ACHN (cell line): ENCODE measurements around the gene E2F1.
"Not testable (repeated sequence)": the region's sequence is repeated elsewhere in the genome, so short reads cannot be mapped to it uniquely, and the experiment has no call there.

Experiments
- DNase-seq: peaks from one replicate; pipeline ENCODE4 v3.0.0-alpha.2; 2015
- in situ Hi-C: cut with HindIII; loops from 2 replicates; pipeline ENCODE4 v1.10.0; 2017; ENCODE audit warnings: low sequenced_read_pairs, low pct_ligation_motif_present, low pct_unique_long_range_greater_than_20kb

The E2F1 gene

DNA sequence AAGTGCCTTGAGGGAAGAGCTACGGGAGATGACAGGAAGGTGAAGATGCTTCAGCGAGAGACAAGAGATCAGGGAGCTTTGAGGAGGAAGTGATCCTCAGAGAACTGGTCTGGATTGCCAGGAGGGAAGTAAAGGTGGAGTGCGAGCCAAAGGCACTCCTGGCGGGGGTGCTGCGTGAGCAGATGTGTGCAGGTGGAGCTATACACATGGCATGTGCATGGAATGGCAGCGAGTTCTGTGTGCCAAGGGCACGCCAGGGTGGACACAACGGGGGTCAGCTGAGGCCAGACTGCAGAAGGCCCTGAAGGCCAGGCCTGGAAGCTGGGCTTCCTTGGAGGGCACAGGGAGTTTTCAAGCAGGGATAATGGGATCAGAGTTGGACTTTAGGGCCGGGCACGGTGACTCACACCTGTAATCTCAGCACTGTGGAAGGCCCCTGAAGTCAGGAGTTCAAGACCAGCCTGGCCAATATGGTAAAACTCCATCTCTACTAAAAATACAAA, 27.7 kb upstream of the E2F1 start:
- in situ Hi-C loops = no loop called here
- DNase-seq = no peak

GRCh38 chr20:33711446-33711738, 25.2 kb upstream of the E2F1 start:
- DNase-seq = no peak
- in situ Hi-C loops = no loop called here

DNA sequence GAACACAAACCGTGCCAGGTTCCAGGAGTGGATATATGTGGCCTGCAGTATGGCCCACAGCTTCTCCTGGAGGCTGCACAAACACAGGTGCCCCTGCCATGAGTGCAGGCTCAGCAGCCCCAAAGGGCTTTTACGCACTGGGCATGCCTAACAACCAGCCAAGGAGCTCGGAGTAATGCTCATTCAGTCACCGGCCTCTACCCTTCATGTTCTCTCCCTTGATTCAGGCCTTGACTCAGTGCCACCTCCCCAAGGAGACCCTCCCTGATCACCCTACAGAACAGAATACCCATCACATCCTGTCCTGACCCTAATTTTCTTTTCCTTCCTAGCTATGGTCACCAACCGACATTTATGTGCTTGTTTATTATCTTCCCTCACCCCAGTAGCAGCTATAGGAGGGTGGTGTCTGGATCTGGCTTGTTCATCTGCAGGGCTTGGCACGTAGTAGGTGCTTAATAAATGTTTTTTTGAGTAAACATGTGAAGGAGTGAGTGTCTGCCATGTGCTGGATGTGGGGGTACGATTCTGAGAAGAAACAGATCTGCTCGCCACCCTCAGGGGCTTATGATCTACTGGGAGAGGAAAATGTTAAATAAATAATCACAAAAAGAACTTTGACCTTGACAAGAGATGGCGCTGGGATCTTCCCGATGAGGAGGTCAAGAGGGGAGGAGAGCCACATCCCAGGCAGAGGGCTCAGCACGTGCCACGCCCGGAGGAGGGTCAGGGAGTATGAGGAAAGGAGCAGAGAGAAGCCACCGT, 24.7 kb upstream of the E2F1 start:
- in situ Hi-C loops = no loop called here
- no peak for DNase-seq

GRCh38 chr20:33709905-33710541, 23.8 kb upstream of the E2F1 start:
- in situ Hi-C loops = no loop called here
- DNase-seq = no peak

DNA sequence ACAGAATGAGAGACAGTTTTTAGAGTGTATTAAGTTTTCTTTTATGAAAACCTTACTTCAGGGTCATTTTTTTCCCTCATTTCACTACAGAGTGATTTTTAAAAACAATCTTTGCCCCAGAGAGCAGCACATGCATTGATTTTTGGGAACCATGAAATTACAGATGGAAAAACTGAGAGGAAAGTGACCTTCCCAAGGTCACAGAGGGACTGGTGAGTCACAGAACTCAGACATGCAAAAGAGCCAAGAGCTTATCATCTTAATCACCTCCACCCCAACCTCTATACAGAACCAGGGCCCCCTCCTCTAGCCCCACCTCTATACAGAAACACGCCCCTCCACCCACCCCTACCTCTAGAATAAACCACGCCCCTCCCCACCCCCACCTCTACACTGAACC, 23.2 kb upstream of the E2F1 start:
- in situ Hi-C loops = no loop called here
- DNase-seq = no peak

DNA sequence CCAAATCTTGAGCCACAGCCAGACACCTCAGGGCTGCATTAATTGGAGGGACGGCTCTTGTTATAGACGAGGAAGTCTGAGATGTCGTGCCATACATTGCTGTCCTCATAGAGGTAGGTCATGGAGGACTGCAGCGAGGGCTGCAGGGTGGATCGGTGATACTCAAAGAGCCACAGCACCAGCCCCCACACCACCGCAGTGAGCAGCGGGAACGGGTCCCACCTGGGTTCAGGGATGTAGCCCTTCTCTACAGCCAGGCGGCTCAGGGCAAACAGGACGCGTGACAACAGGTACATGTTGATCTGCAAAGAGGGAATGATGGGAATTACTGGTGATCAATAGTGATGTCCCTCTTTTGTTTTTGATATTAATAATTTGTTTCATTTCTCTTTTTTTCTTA, 21.5 kb upstream of the E2F1 start:
- in situ Hi-C loops = no loop called here
- no peak for DNase-seq

GRCh38 chr20:33704197-33704924, 18.2 kb upstream of the E2F1 start:
- DNase-seq = no peak
- in situ Hi-C loops = no loop called here

DNA sequence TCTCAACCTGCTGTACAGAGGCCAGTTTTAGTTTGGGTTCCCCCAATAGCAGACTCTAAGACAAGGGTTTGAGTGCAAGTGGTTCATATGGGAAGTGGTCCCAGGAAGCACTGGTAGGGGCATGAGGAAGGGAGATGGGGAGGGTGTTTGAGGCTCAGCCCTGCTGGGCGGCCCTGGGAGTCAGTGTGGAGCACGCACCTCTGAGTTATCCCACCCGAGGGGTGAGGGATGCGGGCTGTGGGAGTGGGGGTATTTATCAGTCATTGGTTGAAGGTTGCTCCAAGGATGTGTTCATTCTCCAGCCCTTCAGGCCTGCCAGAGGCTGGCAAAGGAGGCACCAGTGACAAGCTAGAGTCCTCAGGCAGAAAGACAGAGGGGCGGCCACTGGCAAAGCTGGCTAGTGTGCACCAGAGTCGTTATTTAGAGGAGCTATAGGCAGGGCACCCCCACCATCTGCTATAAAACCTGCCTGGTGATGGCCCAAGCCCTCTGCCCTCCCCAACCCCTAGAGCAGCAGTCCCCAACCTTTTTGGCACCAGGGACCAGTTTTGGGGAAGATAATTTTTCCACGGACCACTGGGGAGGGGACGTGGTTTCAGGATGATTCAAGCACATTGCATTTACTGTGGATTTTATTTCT, 17.4 kb upstream of the E2F1 start:
- in situ Hi-C loops = no loop called here
- no peak for DNase-seq

DNA sequence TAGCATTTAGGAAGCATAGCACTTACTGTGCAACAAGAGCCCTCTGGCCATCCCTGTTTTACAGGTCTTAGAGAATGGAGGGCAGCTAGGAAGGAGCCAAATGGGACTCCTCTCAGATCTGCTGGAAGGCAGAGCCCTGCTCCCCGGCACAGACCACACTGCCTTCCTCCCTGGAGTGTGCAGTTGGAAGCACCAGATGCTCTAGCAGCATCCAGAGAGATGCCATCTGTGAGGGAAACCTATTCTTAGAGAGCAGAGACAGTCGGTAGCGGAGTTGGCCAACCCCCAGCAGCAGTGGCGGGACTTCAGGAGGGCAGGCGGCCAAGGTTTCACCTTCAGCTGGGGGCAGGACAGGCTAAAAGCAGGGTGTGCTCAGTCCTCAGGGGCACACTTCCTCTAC, 16.7 kb upstream of the E2F1 start:
- no peak for DNase-seq
- in situ Hi-C loops = no loop called here

- in situ Hi-C loops = no loop called here
- no peak for DNase-seq
Measured at GRCh38 chr20:33701629-33702450, 15.7 kb upstream of the E2F1 start.

DNA sequence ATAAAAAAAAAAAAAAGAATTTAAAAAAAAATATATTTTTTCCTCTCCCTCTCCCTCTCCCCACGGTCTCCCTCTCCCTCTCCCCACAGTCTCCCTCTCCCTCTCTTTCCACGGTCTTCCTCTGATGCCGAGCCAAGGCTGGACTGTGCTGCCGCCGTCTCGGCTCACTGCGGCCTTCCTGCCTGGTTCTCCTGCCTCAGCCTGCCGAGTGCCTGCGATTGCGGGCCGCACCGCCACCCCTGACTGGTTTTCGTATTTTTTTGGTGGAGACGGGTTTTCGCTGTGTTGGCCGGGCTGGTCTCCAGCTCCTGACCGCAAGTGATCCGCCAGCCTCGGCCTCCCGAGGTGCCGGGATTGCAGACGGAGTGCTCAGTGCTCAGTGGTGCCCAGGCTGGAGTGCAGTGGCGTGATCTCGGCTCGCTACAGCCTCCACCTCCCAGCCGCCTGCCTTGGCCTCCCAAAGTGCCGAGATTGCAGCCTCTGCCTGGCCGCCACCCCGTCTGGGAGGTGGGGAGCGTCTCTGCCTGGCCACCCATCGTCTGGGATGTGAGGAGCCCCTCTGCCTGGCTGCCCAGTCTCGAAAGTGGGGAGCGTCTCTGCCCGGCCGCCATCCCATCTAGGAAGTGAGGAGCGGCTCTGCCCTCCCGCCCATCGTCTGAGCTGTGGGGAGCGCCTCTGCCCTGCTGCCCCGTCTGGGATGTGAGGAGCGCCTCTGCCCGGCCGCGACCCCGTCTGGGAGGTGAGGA, 14.7 kb upstream of the E2F1 start:
- DNase-seq, in situ Hi-C loops: not testable (repeated sequence)

- in situ Hi-C loops, DNase-seq: not testable (repeated sequence)
Measured at GRCh38 chr20:33698966-33699365, 12.8 kb upstream of the E2F1 start.

GRCh38 chr20:33697129-33697528, 10.9 kb upstream of the E2F1 start:
- in situ Hi-C loops = no loop called here
- no peak for DNase-seq

GRCh38 chr20:33696448-33696847, 10.3 kb upstream of the E2F1 start:
- in situ Hi-C loops = no loop called here

GRCh38 chr20:33694639-33695012, 8.4 kb upstream of the E2F1 start:
- DNase-seq = no peak
- in situ Hi-C loops = no loop called here

More at GRCh38 chr20:33696448-33696847, 10.3 kb upstream of the E2F1 start:
- no peak for DNase-seq

GRCh38 chr20:33693741-33694638, 7.8 kb upstream of the E2F1 start:
- DNase-seq = no peak
- in situ Hi-C loops = no loop called here

DNA sequence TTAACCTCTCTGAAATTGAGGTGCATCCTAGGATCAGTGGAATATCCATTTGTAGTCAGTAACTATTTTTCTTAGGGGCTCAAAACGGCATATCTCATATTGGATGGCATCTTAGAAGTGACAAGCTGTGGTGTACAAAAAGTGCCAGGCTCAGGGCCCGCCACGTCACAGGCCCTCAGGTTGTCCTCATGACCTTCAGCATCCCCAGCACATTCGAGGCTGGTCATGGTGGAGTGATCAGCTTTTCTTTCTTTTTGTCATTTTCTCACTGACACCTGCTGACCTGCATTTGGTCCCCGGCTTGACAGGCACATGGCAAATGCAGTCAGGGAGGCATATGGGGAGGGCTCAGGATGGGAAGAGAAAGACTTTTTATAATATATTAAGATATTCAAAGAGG, 7.1 kb upstream of the E2F1 start:
- no peak for DNase-seq
- in situ Hi-C loops = no loop called here
